ENCODE measurements around the gene MRPL53. TPM values are rescaled to one million over a fixed set of nuclear protein-coding genes. Genes with fewer than 3 reads are reported as not detected.

Gene MRPL53
- total and polyA plus RNA-seq, 2 of the 13 experiments (the other 11 are each of a cell fraction or from before 2014, with no cell fraction given), result 34.3 to 51.9 TPM

GRCh38 chr2:74500578-74500946 is 28.1 kb upstream of the MRPL53 start:
- Histone ChIP-seq H4K20me1 (ENCODE audit: insufficient read depth, low read length) (no peaks in the 10 kb centered on the region), H2AFZ (ENCODE audit: low read length) (no peak overlapping the region), H3K4me2 (ENCODE audit: low read depth, low read length) (peak overlapping the region; percentile 92), H3K36me3 (replicated peaks in 1 of 2; ENCODE audit: control insufficient read depth in 1 of 2, insufficient read depth in 2 of 2, low read length in 2 of 2) (no peaks in the 10 kb centered on the region; a peak in 2 of 5 replicates), H3K9ac (ENCODE audit: insufficient read depth, low read depth, low read length) (0 out of 2 replicates have a peak overlapping the region, but pooled peaks have one; percentile 18), H3K79me2 (ENCODE audit: insufficient read depth, low read length) (peaks cover 41% of the 10 kb centered on the region), H3K4me1 (ENCODE audit: insufficient read depth, low read length) (peaks cover 77% of the 10 kb centered on the region), H3K27ac (ENCODE audit: extremely low read length, insufficient read depth, low read length) (peak overlapping the region; percentile 89), H3K4me3 (replicated peaks in 1 of 3; ENCODE audit: insufficient read depth in 1 of 3, low read depth in 2 of 3, low read length in 3 of 3) (peak overlapping the region in 1 of 3 experiments; percentile 86; a peak in 1 of 6 replicates), H3K9me3 (ENCODE audit: low read length) (no peaks in the 10 kb centered on the region), H3K27me3 (ENCODE audit: control insufficient read depth in 1 of 2, insufficient read depth in 2 of 2, low read length in 2 of 2) (no peaks in the 10 kb centered on the region; a peak in 1 of 5 replicates)
- FAIRE-seq (no peak), DNase-seq (ENCODE audit: low spot score) (no peak), ATAC-seq (no peak)
- CTCF ChIA-PET (ENCODE audit: low intra/inter-chr PET ratio, low total read pairs), result no interaction called here
- in situ Hi-C loops (cut with HindIII; ENCODE audit: extremely low pct_ligation_motif_present, low pct_unique_long_range_greater_than_20kb) (no loop called here), intact Hi-C loops (cut with micrococcal nuclease; ENCODE audit: unreplicated experiment) (loop anchor here (2.0 kb wide), 1 partner anchor 60 kb away; the partner anchor contains the start of gene RTKN)
- no peak for TF ChIP-seq USF2 (IDR thresholded peaks at IDR 0.05; ENCODE audit: low read depth, low read length)
- no peak for TF ChIP-seq USF2 (CRISPR knock-in tag; IDR thresholded peaks at IDR 0.05; ENCODE audit: borderline replicate concordance)
- TF ChIP-seq, protein P1, sequence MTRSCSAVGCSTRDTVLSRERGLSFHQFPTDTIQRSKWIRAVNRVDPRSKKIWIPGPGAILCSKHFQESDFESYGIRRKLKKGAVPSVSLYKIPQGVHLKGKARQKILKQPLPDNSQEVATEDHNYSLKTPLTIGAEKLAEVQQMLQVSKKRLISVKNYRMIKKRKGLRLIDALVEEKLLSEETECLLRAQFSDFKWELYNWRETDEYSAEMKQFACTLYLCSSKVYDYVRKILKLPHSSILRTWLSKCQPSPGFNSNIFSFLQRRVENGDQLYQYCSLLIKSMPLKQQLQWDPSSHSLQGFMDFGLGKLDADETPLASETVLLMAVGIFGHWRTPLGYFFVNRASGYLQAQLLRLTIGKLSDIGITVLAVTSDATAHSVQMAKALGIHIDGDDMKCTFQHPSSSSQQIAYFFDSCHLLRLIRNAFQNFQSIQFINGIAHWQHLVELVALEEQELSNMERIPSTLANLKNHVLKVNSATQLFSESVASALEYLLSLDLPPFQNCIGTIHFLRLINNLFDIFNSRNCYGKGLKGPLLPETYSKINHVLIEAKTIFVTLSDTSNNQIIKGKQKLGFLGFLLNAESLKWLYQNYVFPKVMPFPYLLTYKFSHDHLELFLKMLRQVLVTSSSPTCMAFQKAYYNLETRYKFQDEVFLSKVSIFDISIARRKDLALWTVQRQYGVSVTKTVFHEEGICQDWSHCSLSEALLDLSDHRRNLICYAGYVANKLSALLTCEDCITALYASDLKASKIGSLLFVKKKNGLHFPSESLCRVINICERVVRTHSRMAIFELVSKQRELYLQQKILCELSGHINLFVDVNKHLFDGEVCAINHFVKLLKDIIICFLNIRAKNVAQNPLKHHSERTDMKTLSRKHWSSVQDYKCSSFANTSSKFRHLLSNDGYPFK (CRISPR knock-in tag; IDR thresholded peaks at IDR 0.05; ENCODE audit: borderline replicate concordance), result no peak
- no peak for TF ChIP-seq ZNF691 (CRISPR knock-in tag; IDR thresholded peaks at IDR 0.05; ENCODE audit: borderline replicate concordance, low read depth)
- TF ChIP-seq POLR2A (IDR thresholded peaks at IDR 0.05; ENCODE audit: insufficient read depth in 1 of 2, low read depth in 2 of 2, low read length in 2 of 2), result 0 out of 4 replicates have a peak, but pooled peaks of 1 of the 2 experiments have one; percentile 7
- TF ChIP-seq ZFAT (CRISPR knock-in tag; conservative IDR thresholded peaks at IDR 0.05), result 0 out of 2 replicates have a peak, but pooled peaks have one; percentile 4
- TF ChIP-seq ESRRA (CRISPR knock-in tag; IDR thresholded peaks at IDR 0.05; ENCODE audit: low read depth), result no peak
- TF ChIP-seq PRDM15 (CRISPR knock-in tag; IDR thresholded peaks at IDR 0.05), result no peak
- no peak for TF ChIP-seq ZNF501 (CRISPR knock-in tag; IDR thresholded peaks at IDR 0.05)
- TF ChIP-seq SRY (CRISPR knock-in tag; IDR thresholded peaks at IDR 0.05), result no peak
- TF ChIP-seq, protein P2, sequence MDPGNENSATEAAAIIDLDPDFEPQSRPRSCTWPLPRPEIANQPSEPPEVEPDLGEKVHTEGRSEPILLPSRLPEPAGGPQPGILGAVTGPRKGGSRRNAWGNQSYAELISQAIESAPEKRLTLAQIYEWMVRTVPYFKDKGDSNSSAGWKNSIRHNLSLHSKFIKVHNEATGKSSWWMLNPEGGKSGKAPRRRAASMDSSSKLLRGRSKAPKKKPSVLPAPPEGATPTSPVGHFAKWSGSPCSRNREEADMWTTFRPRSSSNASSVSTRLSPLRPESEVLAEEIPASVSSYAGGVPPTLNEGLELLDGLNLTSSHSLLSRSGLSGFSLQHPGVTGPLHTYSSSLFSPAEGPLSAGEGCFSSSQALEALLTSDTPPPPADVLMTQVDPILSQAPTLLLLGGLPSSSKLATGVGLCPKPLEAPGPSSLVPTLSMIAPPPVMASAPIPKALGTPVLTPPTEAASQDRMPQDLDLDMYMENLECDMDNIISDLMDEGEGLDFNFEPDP (CRISPR knock-in tag; conservative IDR thresholded peaks at IDR 0.05), result no peak
- TF ChIP-seq YEATS4 (CRISPR knock-in tag; IDR thresholded peaks at IDR 0.05; ENCODE audit: borderline replicate concordance), result no peak
- no TSS peak for BruUV-seq (replicated peaks)
- POLR2A ChIA-PET, result interaction anchor here (0.7 to 16.5 kb wide), 12 partner anchors 10 to 1323 kb away, joined by 3 to 795 read pairs (median 19); partner anchors contain the start of genes AUP1, CCDC142, DQX1 and HTRA2

Data from HepG2 (cell line).